ENCODE data around the gene FAM83E. TPM values are rescaled to one million over a fixed set of nuclear protein-coding genes. Genes with fewer than 3 reads are reported as not detected.

Gene FAM83E
- total and polyA plus RNA-seq, 2 of the 8 experiments (the other 6 are each of a cell fraction or from before 2014, with no cell fraction given), result 1.8 to 5.3 TPM

GRCh38 chr19:48587387-48587786, 27.5 kb downstream of the FAM83E start (continued):
- TF ChIP-seq CHD7 (IDR thresholded peaks at IDR 0.05; ENCODE audit: insufficient replicate concordance, low read length), result no peak
- no peak for TF ChIP-seq KDM5A (IDR thresholded peaks at IDR 0.05; ENCODE audit: low read length)
- no peak for TF ChIP-seq POU5F1 (IDR thresholded peaks at IDR 0.05; ENCODE audit: low read depth, low read length)
- no peak for TF ChIP-seq KDM4A (IDR thresholded peaks at IDR 0.05; ENCODE audit: low read depth, low read length, severe bottlenecking)
- TF ChIP-seq ASH2L (IDR thresholded peaks at IDR 0.05; ENCODE audit: low read length), result no peak
- no peak for TF ChIP-seq SP4 (IDR thresholded peaks at IDR 0.05; ENCODE audit: low read length)
- TF ChIP-seq ATF3 (IDR thresholded peaks at IDR 0.05; ENCODE audit: insufficient read depth, low read depth, low read length), result no peak
- TF ChIP-seq SUZ12 (IDR thresholded peaks at IDR 0.05; ENCODE audit: low read length), result no peak
- TF ChIP-seq SP1 (IDR thresholded peaks at IDR 0.05; ENCODE audit: low read depth, low read length), result no peak
- TF ChIP-seq KDM1A (IDR thresholded peaks at IDR 0.05; ENCODE audit: borderline replicate concordance, low read length), result no peak
